Thyroid gland (tissue), 4 donors: ENCODE results near the gene CREG2.

Experiments
- POLR2A ChIP-seq, 2 donors: fragments of 450-650 bp; IDR thresholded peaks; one replicate each; pipeline ENCODE4 v1.6.1; 2017; ENCODE audit warnings: antibody characterized with exemption in 2 of 2, mild to moderate bottlenecking in 2 of 2, moderate library complexity in 1 of 2
- TF ChIP-seq, protein P1 (sequence below), 6 experiments: fragments of 200-600 bp in 3 of 6; fragments of 450-650 bp in 3 of 6; sonication (generic) in 3 of 6; IDR thresholded peaks; one replicate each; pipeline ENCODE4 v1.5.1; 2016 to 2019; ENCODE audit warnings: antibody characterized with exemption in 6 of 6, mild to moderate bottlenecking in 2 of 6, inconsistent platforms in 1 of 6, moderate library complexity in 1 of 6

- TF ChIP-seq, protein P1, sequence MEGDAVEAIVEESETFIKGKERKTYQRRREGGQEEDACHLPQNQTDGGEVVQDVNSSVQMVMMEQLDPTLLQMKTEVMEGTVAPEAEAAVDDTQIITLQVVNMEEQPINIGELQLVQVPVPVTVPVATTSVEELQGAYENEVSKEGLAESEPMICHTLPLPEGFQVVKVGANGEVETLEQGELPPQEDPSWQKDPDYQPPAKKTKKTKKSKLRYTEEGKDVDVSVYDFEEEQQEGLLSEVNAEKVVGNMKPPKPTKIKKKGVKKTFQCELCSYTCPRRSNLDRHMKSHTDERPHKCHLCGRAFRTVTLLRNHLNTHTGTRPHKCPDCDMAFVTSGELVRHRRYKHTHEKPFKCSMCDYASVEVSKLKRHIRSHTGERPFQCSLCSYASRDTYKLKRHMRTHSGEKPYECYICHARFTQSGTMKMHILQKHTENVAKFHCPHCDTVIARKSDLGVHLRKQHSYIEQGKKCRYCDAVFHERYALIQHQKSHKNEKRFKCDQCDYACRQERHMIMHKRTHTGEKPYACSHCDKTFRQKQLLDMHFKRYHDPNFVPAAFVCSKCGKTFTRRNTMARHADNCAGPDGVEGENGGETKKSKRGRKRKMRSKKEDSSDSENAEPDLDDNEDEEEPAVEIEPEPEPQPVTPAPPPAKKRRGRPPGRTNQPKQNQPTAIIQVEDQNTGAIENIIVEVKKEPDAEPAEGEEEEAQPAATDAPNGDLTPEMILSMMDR (IDR thresholded peaks at IDR 0.05), result no peak
- TF ChIP-seq POLR2A (IDR thresholded peaks at IDR 0.05), result no peak
These were observed 13.4 kb upstream of the CREG2 start for GRCh38 chr2:101400506-101401325.
